NOMO-1 treated with DMSO at 0.1 percent for 48 hours (cell line): Measurements from ENCODE around the gene PCBP3.

Experiments
- DNase-seq: peaks from one replicate; lab custom pipeline; 2025; ENCODE audit not compliant: unreplicated experiment; lab: John Stamatoyannopoulos, UW

The PCBP3 gene

GRCh38 chr21:45918835-45919447, 275.4 kb downstream of the PCBP3 start:
- no peak for DNase-seq

GRCh38 chr21:45919593-45919992, 276.1 kb downstream of the PCBP3 start:
- no peak for DNase-seq

GRCh38 chr21:45920824-45921600, 277.5 kb downstream of the PCBP3 start:
- no peak for DNase-seq

- no peak for DNase-seq
These were observed 278.4 kb downstream of the PCBP3 start for GRCh38 chr21:45921917-45922316.

GRCh38 chr21:45922648-45923047, 279.1 kb downstream of the PCBP3 start:
- no peak for DNase-seq

- no peak for DNase-seq
These were observed 279.6 kb downstream of the PCBP3 start for GRCh38 chr21:45923146-45923545.

GRCh38 chr21:45926281-45926680, 282.8 kb downstream of the PCBP3 start:
- DNase-seq = no peak

GRCh38 chr21:45927032-45927431, 283.5 kb downstream of the PCBP3 start:
- DNase-seq = no peak

GRCh38 chr21:45927851-45928850, 284.6 kb downstream of the PCBP3 start:
- no peak for DNase-seq

GRCh38 chr21:45929449-45929848, 285.9 kb downstream of the PCBP3 start:
- DNase-seq = no peak

GRCh38 chr21:45930231-45930760, 286.8 kb downstream of the PCBP3 start:
- no peak for DNase-seq

GRCh38 chr21:45930792-45931191, 287.3 kb downstream of the PCBP3 start:
- no peak for DNase-seq

GRCh38 chr21:45931397-45931969, 288.0 kb downstream of the PCBP3 start:
- no peak for DNase-seq

GRCh38 chr21:45932922-45933502, 289.5 kb downstream of the PCBP3 start:
- DNase-seq = no peak

GRCh38 chr21:45934085-45934484, 290.6 kb downstream of the PCBP3 start:
- no peak for DNase-seq

- DNase-seq = no peak
These were observed 291.0 kb downstream of the PCBP3 start for GRCh38 chr21:45934554-45934953.

GRCh38 chr21:45935628-45936027, 292.1 kb downstream of the PCBP3 start:
- no peak for DNase-seq

- no peak for DNase-seq
These were observed 294.4 kb downstream of the PCBP3 start for GRCh38 chr21:45937721-45938452.

- no peak for DNase-seq
These were observed 294.9 kb downstream of the PCBP3 start for GRCh38 chr21:45938453-45938755.
